ENCODE data around the gene SLC7A8. TPM values are rescaled to one million over a fixed set of nuclear protein-coding genes. Genes with fewer than 3 reads are reported as not detected.

The SLC7A8 gene
- total RNA-seq, 2 donors from 2014 or later = 17.4 to 31.0 TPM

GRCh38 chr14:23186913-23187654 lies 3.6 kb upstream of the SLC7A8 start:
- no peak for DNase-seq (ENCODE audit: low spot score)
- intact Hi-C loops (cut with DNase I) = loop anchor here (2.0 kb wide), 1 partner anchor 66 kb away; no protein-coding TSS in a partner anchor

- DNase-seq (ENCODE audit: low spot score) = no peak
- intact Hi-C loops (cut with DNase I) = no loop called here
These were observed 1.6 kb upstream of the SLC7A8 start for GRCh38 chr14:23185063-23185462.

- no peak for DNase-seq (ENCODE audit: low spot score)
- intact Hi-C loops (cut with DNase I) = no loop called here
These were observed 346 bp downstream of the SLC7A8 start for GRCh38 chr14:23183158-23183470.

- no peak for DNase-seq (ENCODE audit: low spot score)
- intact Hi-C loops (cut with DNase I) = no loop called here
These were observed 895 bp downstream of the SLC7A8 start for GRCh38 chr14:23182372-23183157.

- intact Hi-C loops (cut with DNase I) = no loop called here
- no peak for DNase-seq (ENCODE audit: low spot score)
These were observed 1.5 kb downstream of the SLC7A8 start for GRCh38 chr14:23181946-23182345.

- no peak for DNase-seq (ENCODE audit: low spot score)
- intact Hi-C loops (cut with DNase I) = no loop called here
These were observed 2.0 kb downstream of the SLC7A8 start for GRCh38 chr14:23181453-23181852.

GRCh38 chr14:23177181-23177580 lies 6.3 kb downstream of the SLC7A8 start:
- DNase-seq (ENCODE audit: low spot score) = no peak
- intact Hi-C loops (cut with DNase I) = no loop called here

- DNase-seq (ENCODE audit: low spot score) = no peak
- intact Hi-C loops (cut with DNase I) = no loop called here
These were observed 7.6 kb downstream of the SLC7A8 start for GRCh38 chr14:23175823-23176222.

- no peak for DNase-seq (ENCODE audit: low spot score)
These were observed 8.9 kb downstream of the SLC7A8 start for GRCh38 chr14:23174296-23175184.

GRCh38 chr14:23173796-23174195 lies 9.7 kb downstream of the SLC7A8 start:
- intact Hi-C loops (cut with DNase I) = no loop called here

More at GRCh38 chr14:23174296-23175184, 8.9 kb downstream of the SLC7A8 start:
- intact Hi-C loops (cut with DNase I) = no loop called here

GRCh38 chr14:23173031-23173430 lies 10.4 kb downstream of the SLC7A8 start:
- no peak for DNase-seq (ENCODE audit: low spot score)
- intact Hi-C loops (cut with DNase I) = no loop called here

More at GRCh38 chr14:23173796-23174195, 9.7 kb downstream of the SLC7A8 start:
- DNase-seq (ENCODE audit: low spot score) = no peak

- intact Hi-C loops (cut with DNase I) = no loop called here
- DNase-seq (ENCODE audit: low spot score) = no peak
These were observed 10.9 kb downstream of the SLC7A8 start for GRCh38 chr14:23172574-23172973.

GRCh38 chr14:23172096-23172495 lies 11.4 kb downstream of the SLC7A8 start:
- DNase-seq (ENCODE audit: low spot score) = no peak
- intact Hi-C loops (cut with DNase I) = no loop called here

GRCh38 chr14:23171222-23171975 lies 12.1 kb downstream of the SLC7A8 start:
- intact Hi-C loops (cut with DNase I) = loop anchor here in 1 of 2 donors (1.0 kb wide), 1 partner anchor 8 kb away; no protein-coding TSS in a partner anchor
- DNase-seq (ENCODE audit: low spot score) = no peak

- intact Hi-C loops (cut with DNase I) = no loop called here
- no peak for DNase-seq (ENCODE audit: low spot score)
These were observed 13.8 kb downstream of the SLC7A8 start for GRCh38 chr14:23169622-23170021.

GRCh38 chr14:23168246-23168645 lies 15.2 kb downstream of the SLC7A8 start:
- no peak for DNase-seq (ENCODE audit: low spot score)
- intact Hi-C loops (cut with DNase I) = no loop called here

- DNase-seq (ENCODE audit: low spot score) = no peak
- intact Hi-C loops (cut with DNase I) = no loop called here
These were observed 16.2 kb downstream of the SLC7A8 start for GRCh38 chr14:23167116-23167847.

- no peak for DNase-seq (ENCODE audit: low spot score)
These were observed 18.5 kb downstream of the SLC7A8 start for GRCh38 chr14:23164949-23165348.

More at GRCh38 chr14:23164949-23165348, 18.5 kb downstream of the SLC7A8 start:
- intact Hi-C loops (cut with DNase I) = no loop called here

All from posterior vena cava (tissue), 2 donors.